PC-3 (cell line): ENCODE measurements around the gene PPP1R1C.

Experiments
- EZH2 ChIP-seq: fragments of 300-600 bp; sonication (generic); IDR thresholded peaks from one replicate; pipeline ENCODE4 v1.6.1; 2017; ENCODE audit warnings: antibody characterized with exemption, mild to moderate bottlenecking, low read length; ENCODE audit not compliant: unreplicated experiment
- EZH2phosphoT487 ChIP-seq: fragments of 300-600 bp; sonication (generic); IDR thresholded peaks from 2 replicates; pipeline ENCODE4 v1.6.1; 2018; ENCODE audit warnings: mild to moderate bottlenecking, antibody characterized with exemption, low read length, borderline replicate concordance
- TF ChIP-seq, protein P1 (sequence below): fragments of 300-600 bp; sonication (generic); conservative IDR thresholded peaks from 2 replicates; pipeline ENCODE4 v1.5.1; 2017; ENCODE audit warnings: antibody characterized with exemption, low read depth, mild to moderate bottlenecking, low read length

DNA sequence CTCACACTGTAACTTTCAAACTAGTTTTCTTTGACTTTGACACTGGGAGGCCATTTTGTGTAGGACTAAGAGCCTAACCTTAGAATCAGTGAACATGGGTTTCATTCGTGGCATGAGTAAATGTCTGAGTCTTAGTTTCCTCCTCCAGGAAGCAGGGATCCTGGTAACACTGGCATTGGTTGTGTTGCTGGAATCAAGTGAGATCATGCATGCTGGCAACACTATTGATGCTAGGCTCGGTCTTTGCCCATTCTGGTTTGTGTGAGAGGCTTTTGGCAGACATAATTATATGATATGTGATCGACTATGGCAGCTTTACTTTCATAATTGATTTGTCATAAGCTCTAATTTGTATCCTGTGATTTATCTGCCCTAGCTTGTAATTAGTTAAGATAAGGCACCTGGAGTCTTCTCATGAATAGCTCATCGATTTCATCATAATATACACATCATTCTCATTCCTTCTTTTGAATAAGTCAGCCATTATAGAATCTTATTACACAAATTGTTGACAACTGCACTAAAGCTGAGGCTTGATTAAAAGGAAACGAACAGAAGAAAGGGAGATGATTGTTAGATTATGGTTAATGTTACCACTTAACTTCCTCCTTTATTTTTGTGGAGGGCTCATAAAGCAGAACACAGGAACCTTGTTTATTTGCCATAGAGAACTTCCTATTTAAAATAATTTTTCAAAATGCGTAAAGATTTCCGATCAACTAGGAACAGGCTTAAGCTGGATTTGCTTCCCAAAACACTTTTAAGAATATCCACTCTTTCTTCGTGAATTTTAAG lies 12.6 kb downstream of the PPP1R1C start:
- TF ChIP-seq, protein P1, sequence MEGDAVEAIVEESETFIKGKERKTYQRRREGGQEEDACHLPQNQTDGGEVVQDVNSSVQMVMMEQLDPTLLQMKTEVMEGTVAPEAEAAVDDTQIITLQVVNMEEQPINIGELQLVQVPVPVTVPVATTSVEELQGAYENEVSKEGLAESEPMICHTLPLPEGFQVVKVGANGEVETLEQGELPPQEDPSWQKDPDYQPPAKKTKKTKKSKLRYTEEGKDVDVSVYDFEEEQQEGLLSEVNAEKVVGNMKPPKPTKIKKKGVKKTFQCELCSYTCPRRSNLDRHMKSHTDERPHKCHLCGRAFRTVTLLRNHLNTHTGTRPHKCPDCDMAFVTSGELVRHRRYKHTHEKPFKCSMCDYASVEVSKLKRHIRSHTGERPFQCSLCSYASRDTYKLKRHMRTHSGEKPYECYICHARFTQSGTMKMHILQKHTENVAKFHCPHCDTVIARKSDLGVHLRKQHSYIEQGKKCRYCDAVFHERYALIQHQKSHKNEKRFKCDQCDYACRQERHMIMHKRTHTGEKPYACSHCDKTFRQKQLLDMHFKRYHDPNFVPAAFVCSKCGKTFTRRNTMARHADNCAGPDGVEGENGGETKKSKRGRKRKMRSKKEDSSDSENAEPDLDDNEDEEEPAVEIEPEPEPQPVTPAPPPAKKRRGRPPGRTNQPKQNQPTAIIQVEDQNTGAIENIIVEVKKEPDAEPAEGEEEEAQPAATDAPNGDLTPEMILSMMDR, result no peak
- no peak for TF ChIP-seq EZH2
- no peak for TF ChIP-seq EZH2phosphoT487
